HG02870 (cell line): Measurements from ENCODE around the gene POC1B.

Experiments used
- ATAC-seq: cut with Tn5 transposase; IDR thresholded peaks from one replicate; pipeline ENCODE4 v1.9.1; 2021; ENCODE audit warnings: mild to moderate bottlenecking, moderate library complexity; ENCODE audit not compliant: unreplicated experiment

POC1B gene

GRCh38 chr12:89539426-89540223 lies 13.8 kb upstream of the POC1B start:
- ATAC-seq = peak; percentile 47

DNA sequence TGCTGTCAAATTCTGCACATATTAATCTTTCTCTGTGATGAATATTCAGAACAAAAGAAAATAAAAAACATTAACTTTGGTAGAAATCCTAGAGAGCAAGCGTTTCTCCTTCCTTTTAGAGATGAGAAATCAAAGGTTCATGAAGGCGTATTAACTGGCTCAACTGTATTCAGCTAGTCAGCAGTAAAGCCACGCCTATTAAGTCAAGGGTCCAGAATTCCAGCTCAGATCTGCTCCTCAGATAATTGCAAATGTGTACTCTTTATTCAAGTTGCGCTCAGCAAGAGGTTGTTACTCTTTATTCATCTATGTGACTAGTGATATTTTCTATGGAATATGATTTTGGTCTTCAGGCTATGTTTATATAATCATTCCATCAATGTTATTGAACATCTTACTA lies 13.1 kb upstream of the POC1B start:
- no peak for ATAC-seq

DNA sequence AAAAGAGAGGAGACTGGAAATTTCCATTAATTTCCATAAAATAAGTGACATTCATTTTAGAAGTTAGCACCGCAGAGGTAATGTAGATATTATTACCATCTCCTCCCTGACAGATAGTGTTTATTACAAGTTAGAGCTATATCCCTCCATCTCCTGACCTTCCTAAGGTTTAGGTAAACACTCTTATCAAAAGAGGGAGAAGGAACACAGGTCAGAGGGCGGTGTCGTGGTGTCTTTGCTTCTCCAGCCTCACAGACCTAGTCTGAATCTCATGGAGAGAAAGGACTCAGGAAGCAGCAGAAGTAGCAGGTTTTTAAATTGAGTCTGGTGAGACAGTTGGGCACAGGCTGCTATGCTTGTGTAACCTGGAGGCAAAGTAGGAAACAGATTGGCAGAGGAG lies 11.5 kb upstream of the POC1B start:
- ATAC-seq = no peak

- no peak for ATAC-seq
Observed at GRCh38 chr12:89529738-89530137, 3.9 kb upstream of the POC1B start.

- ATAC-seq = no peak
Observed at GRCh38 chr12:89528434-89528833, 2.6 kb upstream of the POC1B start.

- ATAC-seq = peak; percentile 28
Observed at GRCh38 chr12:89525305-89525823, 483 bp downstream of the POC1B start.

DNA sequence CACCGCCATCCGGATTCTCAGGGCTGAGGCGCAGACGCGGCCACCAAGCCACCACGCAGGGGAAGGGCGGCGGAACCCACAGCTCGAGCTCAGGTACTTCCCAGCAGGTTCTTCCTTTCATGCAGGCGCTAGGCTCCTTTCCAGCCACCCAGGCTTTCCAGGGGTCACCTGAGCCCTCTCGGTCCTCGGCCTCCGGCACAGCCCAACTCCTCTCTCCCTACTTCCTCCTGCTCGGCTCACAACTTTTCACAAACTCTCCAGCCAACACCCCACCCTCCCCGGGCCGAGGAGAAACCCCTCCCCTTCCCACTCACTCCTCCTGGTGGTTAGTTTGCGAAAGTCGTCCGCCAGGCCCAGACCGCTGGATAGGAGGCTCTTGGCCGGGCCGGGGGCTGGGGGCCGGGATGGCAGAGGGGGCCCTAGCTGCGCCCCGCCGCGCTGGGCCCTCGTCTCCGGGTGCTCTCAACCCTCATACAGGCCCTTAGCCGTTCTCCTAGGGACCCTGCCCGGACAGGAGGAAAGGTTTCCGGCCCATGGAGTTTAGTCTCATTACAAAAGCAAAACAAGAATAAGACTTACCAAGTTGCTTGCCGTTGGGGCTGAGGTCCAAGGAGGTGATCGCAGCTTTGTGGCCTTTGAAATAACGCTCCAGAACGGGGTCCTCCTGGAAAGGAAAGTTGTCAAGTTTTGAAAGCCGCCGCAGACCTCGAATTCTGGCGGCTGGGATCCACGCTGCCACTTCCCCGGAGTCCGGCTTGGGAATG lies 1.1 kb downstream of the POC1B start, which contains the start of gene GALNT4:
TSS of gene GALNT4 (minus strand) at position 256 of the 764 bp plus-strand sequence. CDS start at position 9, 247 bp downstream.
- ATAC-seq = peak; percentile 68

DNA sequence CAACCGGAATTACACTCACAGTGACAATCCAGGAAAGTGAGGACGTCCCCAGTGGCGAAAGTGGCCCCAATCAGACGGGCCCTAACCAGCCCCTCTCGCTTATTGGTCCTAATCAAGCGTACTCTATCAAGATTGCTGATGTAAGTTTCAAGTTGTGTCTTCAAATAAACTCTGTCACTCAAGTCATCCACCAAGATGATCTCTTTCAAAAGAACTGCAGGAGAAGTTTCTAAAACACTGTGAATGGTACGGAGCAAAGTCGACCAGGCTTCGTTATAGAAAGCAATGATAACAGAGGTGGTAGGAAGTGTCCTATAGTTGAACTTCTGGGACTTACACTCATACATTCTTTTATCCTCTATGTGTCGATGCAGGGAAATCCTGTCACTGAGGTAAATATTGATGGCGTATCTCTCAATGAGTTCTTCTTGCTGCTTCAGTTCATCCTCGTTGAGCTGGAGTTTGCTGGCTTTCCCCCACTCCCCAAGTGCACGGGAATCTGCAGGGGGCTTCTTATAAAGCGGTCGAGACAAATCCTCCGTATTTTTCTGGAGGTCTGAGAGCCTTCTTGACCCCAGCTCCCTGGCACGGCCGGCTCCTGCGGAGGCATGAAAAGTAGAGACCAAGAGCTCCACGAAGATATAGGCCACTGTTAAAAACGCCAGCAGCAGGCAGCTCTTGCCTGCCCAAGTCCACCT lies 1.9 kb downstream of the POC1B start:
- ATAC-seq = no peak

DNA sequence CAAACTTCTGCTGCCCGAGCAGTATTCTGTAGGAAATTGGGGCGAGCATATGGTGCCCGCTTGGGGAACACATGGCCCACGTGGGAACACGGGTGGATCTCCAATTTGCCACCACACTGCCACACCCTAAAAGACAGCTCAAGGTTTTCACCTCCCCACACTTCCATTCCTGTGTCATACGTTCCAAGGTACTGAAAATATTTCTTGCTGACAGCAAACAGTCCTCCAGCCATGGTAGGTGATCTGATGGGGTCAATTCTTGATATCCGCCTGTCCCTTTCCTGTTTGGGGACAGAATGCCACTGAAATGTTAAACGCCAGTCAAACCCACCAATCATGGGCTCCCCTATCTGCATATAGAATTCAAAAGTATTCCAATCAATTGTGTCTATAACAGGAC lies 2.5 kb downstream of the POC1B start:
- no peak for ATAC-seq

- ATAC-seq = no peak
Observed at GRCh38 chr12:89521364-89522223, 4.3 kb downstream of the POC1B start.

- no peak for ATAC-seq
Observed at GRCh38 chr12:89517720-89518119, 8.1 kb downstream of the POC1B start.

DNA sequence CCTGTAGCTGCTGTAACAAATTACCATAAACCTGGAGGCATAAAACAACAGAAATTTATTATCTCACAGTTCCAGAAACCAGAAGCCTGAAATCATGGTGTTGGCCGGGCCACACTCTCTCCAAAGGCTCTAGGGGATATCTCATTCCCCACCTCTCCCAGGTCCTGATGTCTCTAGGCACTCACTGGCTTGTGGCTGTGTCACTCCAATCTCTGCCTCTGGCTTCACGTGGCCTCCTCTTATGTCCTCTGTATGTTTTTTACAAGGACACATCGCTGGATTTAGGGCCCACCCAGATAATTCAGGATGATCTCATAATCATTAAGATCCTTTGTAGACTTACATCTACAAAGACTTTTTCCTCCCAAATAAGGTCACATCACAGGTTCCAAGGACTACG lies 9.2 kb downstream of the POC1B start:
- ATAC-seq = no peak

DNA sequence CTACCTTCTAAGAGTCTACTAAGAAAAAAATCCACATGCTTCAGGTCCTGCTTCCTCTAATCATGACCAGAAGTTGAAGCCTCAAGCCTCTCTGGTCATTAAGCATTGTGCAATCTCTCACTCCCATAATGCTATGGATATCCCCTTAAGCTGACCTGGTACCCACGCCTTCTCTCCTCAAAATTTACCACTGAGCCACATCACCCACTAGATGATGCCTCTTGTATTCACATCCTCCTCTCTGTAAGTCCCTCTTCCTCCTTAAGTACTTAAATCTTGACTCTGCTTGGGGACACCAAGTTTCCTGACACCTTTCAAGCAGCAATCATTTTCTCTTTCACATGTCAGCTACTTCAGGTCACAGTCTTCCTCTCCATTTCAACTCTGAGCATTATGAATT lies 11.1 kb downstream of the POC1B start:
- ATAC-seq = peak; percentile 75

- ATAC-seq = no peak
Observed at GRCh38 chr12:89513544-89513943, 12.3 kb downstream of the POC1B start.

- no peak for ATAC-seq
Observed at GRCh38 chr12:89507015-89507824, 18.6 kb downstream of the POC1B start.

- no peak for ATAC-seq
Observed at GRCh38 chr12:89506050-89506449, 19.8 kb downstream of the POC1B start.

DNA sequence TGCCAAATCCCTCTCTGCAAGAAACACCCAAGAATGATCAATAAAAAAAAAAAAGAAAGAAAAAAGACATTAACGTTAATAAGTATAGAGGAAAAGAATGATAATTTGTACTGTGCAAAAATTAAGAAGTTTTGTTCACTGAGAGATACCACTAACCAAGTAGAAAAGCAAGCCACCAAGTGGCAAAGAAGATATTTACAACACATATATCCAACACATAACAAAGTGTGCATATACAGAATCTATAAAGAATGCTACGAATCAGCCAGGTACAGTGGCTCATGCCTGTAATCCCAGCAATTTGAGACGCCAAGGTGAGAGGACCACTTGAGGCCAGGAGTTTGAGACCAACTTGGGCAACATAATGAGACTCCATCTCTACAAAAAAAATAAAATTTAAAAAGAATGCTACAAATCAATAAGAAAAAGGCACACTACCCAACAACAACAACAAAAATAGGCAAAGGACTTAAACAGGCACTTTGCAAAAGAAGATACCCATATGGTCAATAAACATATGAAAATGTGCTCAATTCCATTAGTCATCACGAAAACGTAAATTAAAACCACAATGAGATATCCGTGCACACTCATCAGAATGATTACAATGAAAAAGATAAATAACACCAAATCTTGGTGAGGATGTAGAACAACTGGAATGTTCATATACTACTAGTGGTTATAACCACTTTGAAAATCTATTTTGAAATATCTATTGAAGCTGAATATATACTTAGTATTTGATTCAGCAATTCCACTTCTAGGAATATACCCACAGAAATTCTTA lies 21.1 kb downstream of the POC1B start:
- ATAC-seq = no peak

GRCh38 chr12:89501793-89502192 lies 24.1 kb downstream of the POC1B start:
- ATAC-seq = no peak

GRCh38 chr12:89499857-89500256 lies 26.0 kb downstream of the POC1B start:
- ATAC-seq = no peak
